Vagina (tissue), 2 donors: ENCODE results near the gene NXF1.

Experiments
- POLR2A ChIP-seq, 2 donors: fragments of 450-650 bp; IDR thresholded peaks; one replicate each; pipeline ENCODE4 v1.6.1; 2017; ENCODE audit warnings: antibody characterized with exemption in 2 of 2, mild to moderate bottlenecking in 2 of 2, moderate library complexity in 2 of 2
- POLR2AphosphoS5 ChIP-seq, 2 donors: sonication (generic); formaldehyde crosslinking; IDR thresholded peaks; one replicate each; pipeline ENCODE4 v1.9.0; 2017; ENCODE audit warnings: antibody characterized with exemption in 2 of 2, mild to moderate bottlenecking in 2 of 2, low read depth in 1 of 2; ENCODE audit not compliant: insufficient read depth in 1 of 2
- TF ChIP-seq, protein P1 (sequence below), 3 experiments: fragments of 450-650 bp in 2 of 3; fragments of 200-600 bp in 1 of 3; sonication (generic) in 1 of 3; IDR thresholded peaks; one replicate each; pipeline ENCODE4 v1.5.1; 2017 to 2019; ENCODE audit warnings: antibody characterized with exemption in 3 of 3, mild to moderate bottlenecking in 2 of 3, moderate library complexity in 2 of 3

DNA sequence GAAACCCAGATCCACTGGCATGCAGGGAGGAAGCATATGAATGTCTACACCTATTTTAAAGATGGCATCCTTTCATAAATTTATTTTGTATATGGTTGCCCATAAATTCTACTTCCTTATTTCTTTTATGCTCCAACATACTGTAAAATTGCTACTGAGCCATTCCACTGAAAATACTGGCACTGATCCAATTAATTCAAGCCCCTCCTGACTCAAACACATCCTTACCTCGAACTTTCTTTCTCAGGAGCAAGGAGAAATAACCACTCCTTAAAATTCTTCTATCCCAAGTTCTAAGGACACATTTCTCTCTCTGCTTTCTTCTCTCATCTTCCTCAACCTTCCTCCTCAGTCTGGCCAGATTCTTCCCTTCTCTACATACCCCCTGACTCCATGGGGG is 5.5 kb upstream of the NXF1 start:
- TF ChIP-seq, protein P1, sequence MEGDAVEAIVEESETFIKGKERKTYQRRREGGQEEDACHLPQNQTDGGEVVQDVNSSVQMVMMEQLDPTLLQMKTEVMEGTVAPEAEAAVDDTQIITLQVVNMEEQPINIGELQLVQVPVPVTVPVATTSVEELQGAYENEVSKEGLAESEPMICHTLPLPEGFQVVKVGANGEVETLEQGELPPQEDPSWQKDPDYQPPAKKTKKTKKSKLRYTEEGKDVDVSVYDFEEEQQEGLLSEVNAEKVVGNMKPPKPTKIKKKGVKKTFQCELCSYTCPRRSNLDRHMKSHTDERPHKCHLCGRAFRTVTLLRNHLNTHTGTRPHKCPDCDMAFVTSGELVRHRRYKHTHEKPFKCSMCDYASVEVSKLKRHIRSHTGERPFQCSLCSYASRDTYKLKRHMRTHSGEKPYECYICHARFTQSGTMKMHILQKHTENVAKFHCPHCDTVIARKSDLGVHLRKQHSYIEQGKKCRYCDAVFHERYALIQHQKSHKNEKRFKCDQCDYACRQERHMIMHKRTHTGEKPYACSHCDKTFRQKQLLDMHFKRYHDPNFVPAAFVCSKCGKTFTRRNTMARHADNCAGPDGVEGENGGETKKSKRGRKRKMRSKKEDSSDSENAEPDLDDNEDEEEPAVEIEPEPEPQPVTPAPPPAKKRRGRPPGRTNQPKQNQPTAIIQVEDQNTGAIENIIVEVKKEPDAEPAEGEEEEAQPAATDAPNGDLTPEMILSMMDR (IDR thresholded peaks at IDR 0.05), result no peak
- no peak for TF ChIP-seq POLR2AphosphoS5 (IDR thresholded peaks at IDR 0.05; ENCODE audit: insufficient read depth in 1 of 2, low read depth in 1 of 2)
- TF ChIP-seq POLR2A (IDR thresholded peaks at IDR 0.05), result no peak
